Activated CD4-positive, alpha-beta T cell treated with anti-CD3 and anti-CD28 coated beads for 36 hours (primary cell): ENCODE data around the gene TPO. TPM values are rescaled to one million over a fixed set of nuclear protein-coding genes. Genes with fewer than 3 reads are reported as not detected.

Experiments used
- ATAC-seq: fragments of 200-7000 bp; cut with Tn5 transposase; one replicate; pipeline ENCODE4 v1.10.0; 2021; ENCODE audit warnings: mild to moderate bottlenecking, moderate library complexity
- CTCF ChIA-PET: fragments of 350-600 bp; sonication (Branson Sonifier 250); formaldehyde crosslinking; loops from one replicate; lab custom pipeline; 2021; ENCODE audit warnings: antibody characterized with exemption; lab: Charles Lee
- POLR2A ChIA-PET: fragments of 350-600 bp; sonication (Branson Sonifier 250); formaldehyde crosslinking; loops from one replicate; lab custom pipeline; 2021; ENCODE audit warnings: antibody characterized with exemption, inconsistent platforms; lab: Charles Lee
- DNase-seq: peaks from one replicate; pipeline ENCODE4 v3.0.0-alpha.2; 2020
- H3K27ac Mint-ChIP-seq: one replicate; pipeline ENCODE4 v1.8.0; 2021; ENCODE audit warnings: mixed read lengths
- H3K27me3 Mint-ChIP-seq: one replicate; pipeline ENCODE4 v1.8.0; 2021; ENCODE audit warnings: mixed read lengths
- H3K36me3 Mint-ChIP-seq: one replicate; pipeline ENCODE4 v1.8.0; 2021; ENCODE audit warnings: low read depth, mixed read lengths
- H3K4me1 Mint-ChIP-seq: one replicate; pipeline ENCODE4 v1.8.0; 2021; ENCODE audit warnings: mixed read lengths
- H3K4me3 Mint-ChIP-seq: one replicate; pipeline ENCODE4 v1.8.0; 2021; ENCODE audit warnings: mild to moderate bottlenecking, moderate library complexity, mixed read lengths
- H3K9me3 Mint-ChIP-seq: one replicate; pipeline ENCODE4 v1.8.0; 2021; ENCODE audit warnings: low read depth, mixed read lengths
- intact Hi-C, 2 experiments: fragments of 100-400 bp; cut with DNase I in 1 of 2; cut with micrococcal nuclease in 1 of 2; formaldehyde crosslinking; loops; one replicate each; pipeline versions ENCODE4 v1.14.2 to v1.15.1; 2022 to 2024; cut with DNase I, micrococcal nuclease
- total RNA-seq, 2 experiments: library from RNA; stranded (reverse); gene quantifications; one replicate each; pipeline ENCODE4 v1.2.3, GENCODE V29; 2021

The TPO gene
- total RNA-seq, 2 experiments from 2014 or later, result not detected

DNA sequence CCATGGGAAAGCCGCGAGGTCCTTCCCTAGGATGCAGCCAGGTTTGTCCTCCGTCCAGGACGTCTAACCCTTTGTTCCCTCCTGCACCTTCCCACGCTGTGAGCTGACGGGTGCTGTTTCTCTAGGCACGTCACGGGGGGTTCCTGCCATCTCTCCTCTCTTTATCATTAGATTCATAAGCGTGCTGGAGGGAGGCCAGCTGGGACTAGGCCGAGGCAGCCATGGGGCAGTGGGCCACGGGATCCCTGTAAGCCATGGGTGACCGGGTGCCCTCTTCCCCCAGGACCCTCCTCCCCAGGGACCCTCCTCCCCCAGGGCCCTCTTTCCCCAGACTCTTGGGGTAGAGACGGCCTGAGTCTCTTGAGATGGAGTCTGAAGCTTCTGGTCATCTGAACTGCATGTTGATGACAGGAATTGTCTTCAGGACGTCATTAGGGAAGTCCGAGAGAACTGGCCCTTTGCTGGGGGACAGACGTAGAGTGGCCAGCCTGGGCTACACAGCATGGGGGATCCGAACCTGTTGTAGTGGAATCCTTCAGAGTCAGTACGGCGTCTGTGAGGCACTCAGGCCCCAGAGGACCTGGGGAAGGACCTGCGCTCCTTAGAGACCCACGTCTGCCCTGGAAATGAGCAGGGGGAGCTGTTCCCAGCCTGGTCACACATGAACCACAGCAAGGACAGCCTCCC lies 108.1 kb downstream of the TPO start:
- H3K36me3 Mint-ChIP-seq, result no peaks in the 10 kb centered on the region
- ATAC-seq (no peak), DNase-seq (no peak)
- intact Hi-C loops, result no loop called here
- H3K4me3 Mint-ChIP-seq, result no peak overlapping the region
- no peaks in the 10 kb centered on the region for H3K27me3 Mint-ChIP-seq
- no peak overlapping the region for H3K27ac Mint-ChIP-seq
- ChIA-PET CTCF (no interaction called here), POLR2A (no interaction called here)
- no peaks in the 10 kb centered on the region for H3K9me3 Mint-ChIP-seq
- peaks cover 19% of the 10 kb centered on the region for H3K4me1 Mint-ChIP-seq

DNA sequence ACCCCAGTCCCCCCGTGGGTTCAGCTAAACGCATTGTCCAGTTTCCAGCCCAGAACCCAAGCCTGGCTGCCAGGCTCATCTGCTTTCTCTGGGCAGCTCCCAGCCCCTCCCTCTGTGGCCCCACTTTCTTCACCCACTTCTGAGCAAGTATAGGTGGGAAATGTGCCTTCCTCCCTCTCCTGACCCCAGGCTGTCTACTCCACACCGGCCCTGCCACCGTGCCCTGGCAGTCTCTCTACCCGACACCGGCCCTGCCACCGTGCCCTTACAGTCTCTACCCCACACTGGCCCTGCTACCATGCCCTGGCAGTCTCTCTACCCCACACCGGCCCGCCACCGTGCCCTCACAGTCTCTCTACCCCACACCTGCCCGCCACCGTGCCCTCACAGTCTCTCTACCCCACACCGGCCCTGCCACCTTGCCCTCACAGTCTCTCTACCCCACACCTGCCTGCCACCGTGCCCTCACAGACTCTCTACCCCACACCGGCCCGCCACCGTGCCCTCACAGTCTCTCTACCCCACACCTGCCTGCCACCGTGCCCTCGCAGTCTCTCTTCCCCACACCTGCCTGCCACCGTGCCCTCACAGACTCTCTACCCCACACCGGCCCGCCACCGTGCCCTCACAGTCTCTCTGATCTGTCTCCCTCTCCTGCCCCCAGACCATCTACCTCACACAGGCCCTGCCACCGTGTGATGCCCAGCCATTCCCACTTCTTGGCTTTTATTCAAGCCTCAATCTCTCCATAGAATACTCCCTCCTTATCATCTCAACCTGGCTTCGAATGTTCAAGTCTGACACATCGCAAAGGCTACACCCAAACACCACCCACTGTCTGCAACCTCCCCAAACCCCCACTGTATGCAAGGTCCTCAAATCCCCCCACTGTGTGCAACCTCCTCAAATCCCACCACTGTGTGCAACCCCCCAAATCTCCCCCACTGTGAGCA lies 108.9 kb downstream of the TPO start:
- no peak overlapping the region for H3K27ac Mint-ChIP-seq
- intact Hi-C loops, result no loop called here
- DNase-seq (no peak), ATAC-seq (no peak)
- peaks cover 19% of the 10 kb centered on the region for H3K4me1 Mint-ChIP-seq
- H3K27me3 Mint-ChIP-seq, result no peaks in the 10 kb centered on the region
- ChIA-PET POLR2A (no interaction called here), CTCF (no interaction called here)
- no peak overlapping the region for H3K4me3 Mint-ChIP-seq
- H3K9me3 Mint-ChIP-seq, result no peaks in the 10 kb centered on the region
- H3K36me3 Mint-ChIP-seq, result no peaks in the 10 kb centered on the region

DNA sequence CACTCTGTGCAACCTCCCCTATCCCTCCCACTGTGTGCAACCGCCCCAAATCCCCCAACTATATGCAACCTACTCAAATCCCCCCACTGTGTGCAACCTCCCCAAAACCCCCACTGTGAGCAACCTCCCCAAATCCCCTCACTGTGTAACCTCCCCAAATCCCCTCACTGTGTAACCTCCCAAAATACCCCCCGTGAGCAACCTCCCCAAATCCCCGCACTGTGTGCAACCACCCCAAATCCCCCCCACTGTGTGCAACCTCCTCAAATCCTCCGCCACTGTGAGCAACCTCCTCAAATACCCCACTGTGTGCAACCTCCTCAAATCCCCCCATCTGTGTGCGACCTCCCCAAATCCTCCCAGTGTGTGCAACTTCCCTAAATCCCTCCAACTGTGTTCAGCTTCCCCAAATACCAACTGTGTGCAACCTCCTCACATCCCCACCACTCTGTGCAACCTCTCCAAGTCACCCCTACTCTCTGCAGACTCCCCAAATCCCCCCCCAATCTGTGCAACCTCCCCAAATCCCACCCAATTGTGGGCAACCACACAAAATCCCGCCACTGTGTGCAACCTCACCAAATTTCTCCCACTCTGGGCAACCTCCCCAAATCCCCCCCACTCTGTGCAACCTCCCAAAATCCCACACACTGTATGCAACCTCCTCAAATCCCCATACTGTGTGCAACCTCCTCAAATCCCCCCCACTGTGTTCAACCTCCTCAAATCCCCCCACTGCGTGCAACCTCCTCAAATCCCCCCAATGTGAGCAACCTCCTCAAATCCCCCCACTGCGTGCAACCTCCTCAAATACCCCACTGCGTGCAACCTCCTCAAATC lies 114.1 kb downstream of the TPO start:
- H3K9me3 Mint-ChIP-seq, result no peaks in the 10 kb centered on the region
- no peaks in the 10 kb centered on the region for H3K4me1 Mint-ChIP-seq
- ChIA-PET POLR2A (no interaction called here), CTCF (no interaction called here)
- H3K36me3 Mint-ChIP-seq, result no peaks in the 10 kb centered on the region
- no peaks in the 10 kb centered on the region for H3K27me3 Mint-ChIP-seq
- intact Hi-C loops, result no loop called here
- no peak for DNase-seq
- no peak overlapping the region for H3K4me3 Mint-ChIP-seq
- ATAC-seq, result no peak
- H3K27ac Mint-ChIP-seq, result no peak overlapping the region

DNA sequence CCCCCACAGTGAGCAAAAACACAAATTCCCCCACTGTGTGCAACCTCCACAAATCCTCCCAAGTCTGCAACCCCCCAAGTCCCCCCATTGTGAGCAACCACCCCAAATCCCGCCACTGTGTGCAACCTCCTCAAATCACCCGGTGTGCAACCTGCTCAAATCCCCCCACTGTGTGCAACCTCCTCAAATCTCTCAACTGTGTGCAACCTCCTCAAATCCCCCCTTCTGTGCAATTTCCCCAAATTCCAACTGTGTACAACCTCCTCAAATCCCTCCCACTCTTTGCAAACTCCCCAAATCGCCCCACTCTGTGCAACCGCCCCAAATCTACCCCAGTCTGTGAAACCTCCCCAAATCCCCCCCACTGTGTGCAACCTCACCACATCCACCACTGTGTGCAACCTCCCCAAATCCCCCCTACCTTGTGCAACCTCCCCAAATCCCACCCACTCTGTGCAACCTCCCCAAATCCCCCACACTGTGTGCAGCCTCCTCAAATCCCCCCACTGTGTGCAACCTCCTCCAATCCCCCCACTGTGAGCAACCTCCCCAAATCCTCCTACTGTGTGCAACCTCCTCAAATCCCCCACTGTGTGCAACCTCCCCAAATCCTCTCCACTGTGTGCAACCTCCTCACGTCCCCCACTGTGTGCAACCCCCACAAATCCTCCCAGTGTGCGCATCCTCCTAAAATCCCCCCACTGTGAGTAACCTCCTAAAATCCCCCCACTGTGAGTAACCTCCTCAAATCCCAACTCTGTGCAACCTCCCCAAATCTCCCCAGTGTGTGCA lies 115.2 kb downstream of the TPO start:
- Mint-ChIP-seq H3K4me1 (no peaks in the 10 kb centered on the region), H3K27me3 (no peaks in the 10 kb centered on the region), H3K27ac (no peak overlapping the region), H3K36me3 (no peaks in the 10 kb centered on the region), H3K4me3 (no peak overlapping the region), H3K9me3 (no peaks in the 10 kb centered on the region)
- CTCF ChIA-PET, result no interaction called here
- POLR2A ChIA-PET, result no interaction called here
- ATAC-seq (no peak), DNase-seq (no peak)
- intact Hi-C loops, result no loop called here

DNA sequence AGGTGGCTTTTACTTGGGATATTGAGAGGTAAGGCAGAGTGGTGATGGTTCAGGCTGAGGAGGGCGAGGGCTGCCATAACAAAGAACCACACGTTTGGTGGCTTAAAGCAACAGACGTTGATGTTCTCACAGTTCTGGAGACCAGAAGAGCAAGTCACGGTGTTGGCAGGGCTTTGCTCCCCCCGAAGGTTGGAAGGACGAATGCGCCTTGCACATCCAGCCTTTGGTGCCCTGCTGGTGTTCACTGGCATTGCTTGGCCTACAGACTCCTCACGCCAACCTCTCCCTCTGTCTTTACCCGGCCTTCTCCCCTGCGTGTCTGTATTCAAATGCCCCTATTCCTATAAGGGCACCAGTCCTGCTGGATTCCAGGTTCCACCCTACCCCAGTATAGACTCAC lies 125.4 kb downstream of the TPO start:
- intact Hi-C loops, result no loop called here
- ChIA-PET POLR2A (no interaction called here), CTCF (no interaction called here)
- H3K4me1 Mint-ChIP-seq, result no peaks in the 10 kb centered on the region
- peaks cover 2% of the 10 kb centered on the region for H3K27me3 Mint-ChIP-seq
- no peak overlapping the region for H3K27ac Mint-ChIP-seq
- H3K4me3 Mint-ChIP-seq, result no peak overlapping the region
- DNase-seq, result peak; percentile 38
- no peaks in the 10 kb centered on the region for H3K36me3 Mint-ChIP-seq
- no peaks in the 10 kb centered on the region for H3K9me3 Mint-ChIP-seq
- ATAC-seq, result no peak

DNA sequence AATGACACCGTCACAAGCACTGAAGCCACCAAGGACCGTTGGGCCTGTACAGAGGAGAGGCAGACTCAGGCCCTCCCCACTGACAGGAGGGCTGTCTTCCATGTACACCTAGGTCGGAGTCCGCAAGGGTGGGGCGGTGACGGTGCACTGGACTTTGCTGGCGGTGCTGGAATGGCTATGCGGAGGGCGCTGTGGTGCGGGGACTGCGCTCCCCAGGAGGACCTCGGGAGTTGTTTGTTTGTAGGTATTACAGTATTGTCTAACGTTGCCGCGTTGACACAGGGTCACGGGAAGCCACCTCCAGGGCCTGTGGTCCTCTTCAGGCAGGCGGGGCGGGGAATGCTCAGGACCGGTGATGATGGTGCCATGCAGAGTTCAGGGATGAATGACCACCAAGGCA lies 126.2 kb downstream of the TPO start:
- no peak for DNase-seq
- Mint-ChIP-seq H3K9me3 (no peaks in the 10 kb centered on the region), H3K36me3 (no peaks in the 10 kb centered on the region), H3K27ac (no peak overlapping the region), H3K27me3 (peaks cover 2% of the 10 kb centered on the region), H3K4me3 (no peak overlapping the region), H3K4me1 (no peaks in the 10 kb centered on the region)
- POLR2A ChIA-PET, result no interaction called here
- CTCF ChIA-PET, result interaction anchor here (1.0 kb wide), 1 partner anchor 11 kb away, joined by 4 read pairs; no protein-coding TSS in a partner anchor
- intact Hi-C loops, result no loop called here
- no peak for ATAC-seq

DNA sequence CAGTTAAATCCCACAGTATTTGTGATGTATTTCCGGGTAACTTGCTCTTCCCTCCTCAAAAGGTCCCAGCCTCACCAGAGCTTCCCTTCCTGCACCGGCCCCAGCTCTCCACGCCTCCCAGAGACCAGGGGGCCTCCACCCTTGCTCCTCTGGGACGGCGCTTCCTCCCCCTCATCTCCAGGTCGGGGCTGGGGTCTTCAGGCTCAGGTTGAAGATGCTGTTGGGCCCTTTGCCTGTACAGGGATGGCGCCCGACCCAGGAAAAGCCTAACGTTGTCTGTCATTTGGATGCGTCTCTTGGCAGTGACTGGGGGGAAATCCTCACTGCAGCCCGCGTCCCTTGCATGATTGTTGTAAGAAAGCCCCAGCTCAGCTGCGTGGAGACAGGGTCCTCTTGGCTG lies 126.7 kb downstream of the TPO start:
- H3K9me3 Mint-ChIP-seq, result no peaks in the 10 kb centered on the region
- H3K4me1 Mint-ChIP-seq, result no peaks in the 10 kb centered on the region
- H3K27me3 Mint-ChIP-seq, result peaks cover 2% of the 10 kb centered on the region
- H3K4me3 Mint-ChIP-seq, result no peak overlapping the region
- POLR2A ChIA-PET, result no interaction called here
- ATAC-seq (no peak), DNase-seq (no peak)
- H3K27ac Mint-ChIP-seq, result no peak overlapping the region
- CTCF ChIA-PET, result interaction anchor here (1.0 kb wide), 1 partner anchor 11 kb away, joined by 4 read pairs; no protein-coding TSS in a partner anchor
- no peaks in the 10 kb centered on the region for H3K36me3 Mint-ChIP-seq
- intact Hi-C loops, result no loop called here

DNA sequence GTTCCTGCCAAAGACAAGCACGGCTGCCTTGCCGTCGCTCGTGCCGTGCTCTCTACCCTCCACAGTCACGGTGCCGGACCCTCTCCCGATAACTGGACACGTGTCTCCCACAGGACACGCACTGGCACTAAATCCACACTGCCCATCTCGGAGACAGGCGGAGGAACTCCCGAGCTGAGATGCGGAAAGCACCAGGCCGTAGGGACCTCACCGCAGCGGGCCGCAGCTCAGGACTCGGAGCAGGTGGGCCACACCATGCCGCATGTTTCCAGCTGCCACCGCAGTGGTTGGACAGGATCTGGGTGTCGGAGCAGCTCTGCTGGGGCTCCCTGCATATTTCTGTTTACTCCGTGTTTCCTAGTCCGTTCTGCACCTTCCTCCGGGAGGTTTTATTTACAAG lies 127.2 kb downstream of the TPO start:
- ChIA-PET POLR2A (no interaction called here), CTCF (no interaction called here)
- Mint-ChIP-seq H3K27ac (no peak overlapping the region), H3K4me3 (no peak overlapping the region), H3K36me3 (no peaks in the 10 kb centered on the region), H3K9me3 (no peaks in the 10 kb centered on the region), H3K27me3 (peaks cover 2% of the 10 kb centered on the region), H3K4me1 (no peaks in the 10 kb centered on the region)
- no peak for DNase-seq
- ATAC-seq, result no peak
- intact Hi-C loops, result no loop called here

DNA sequence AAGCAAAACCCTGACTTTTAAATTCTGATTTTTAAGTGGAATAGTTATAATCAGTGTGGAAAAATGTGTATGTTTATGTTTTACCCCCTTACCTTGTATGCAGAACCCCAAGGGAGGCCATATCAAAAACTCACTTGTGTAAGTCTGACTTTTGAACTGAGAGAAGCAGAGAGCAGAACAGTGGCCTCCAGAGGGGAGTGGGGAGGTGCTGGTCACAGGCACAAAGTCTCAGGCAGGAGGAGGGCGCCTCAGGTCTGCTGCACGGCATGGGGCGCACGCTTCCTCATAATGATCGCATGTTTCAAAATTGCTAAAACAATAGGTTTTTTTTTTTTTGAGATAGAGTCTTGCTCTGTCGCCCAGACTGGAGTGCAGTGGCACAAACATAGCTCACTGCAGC lies 127.8 kb downstream of the TPO start:
- DNase-seq (no peak), ATAC-seq (no peak)
- intact Hi-C loops, result no loop called here
- Mint-ChIP-seq H3K9me3 (no peaks in the 10 kb centered on the region), H3K4me3 (no peak overlapping the region), H3K27ac (no peak overlapping the region), H3K27me3 (peaks cover 2% of the 10 kb centered on the region), H3K36me3 (no peaks in the 10 kb centered on the region), H3K4me1 (peaks cover under 1% of the 10 kb centered on the region)
- POLR2A ChIA-PET, result no interaction called here
- CTCF ChIA-PET, result no interaction called here

DNA sequence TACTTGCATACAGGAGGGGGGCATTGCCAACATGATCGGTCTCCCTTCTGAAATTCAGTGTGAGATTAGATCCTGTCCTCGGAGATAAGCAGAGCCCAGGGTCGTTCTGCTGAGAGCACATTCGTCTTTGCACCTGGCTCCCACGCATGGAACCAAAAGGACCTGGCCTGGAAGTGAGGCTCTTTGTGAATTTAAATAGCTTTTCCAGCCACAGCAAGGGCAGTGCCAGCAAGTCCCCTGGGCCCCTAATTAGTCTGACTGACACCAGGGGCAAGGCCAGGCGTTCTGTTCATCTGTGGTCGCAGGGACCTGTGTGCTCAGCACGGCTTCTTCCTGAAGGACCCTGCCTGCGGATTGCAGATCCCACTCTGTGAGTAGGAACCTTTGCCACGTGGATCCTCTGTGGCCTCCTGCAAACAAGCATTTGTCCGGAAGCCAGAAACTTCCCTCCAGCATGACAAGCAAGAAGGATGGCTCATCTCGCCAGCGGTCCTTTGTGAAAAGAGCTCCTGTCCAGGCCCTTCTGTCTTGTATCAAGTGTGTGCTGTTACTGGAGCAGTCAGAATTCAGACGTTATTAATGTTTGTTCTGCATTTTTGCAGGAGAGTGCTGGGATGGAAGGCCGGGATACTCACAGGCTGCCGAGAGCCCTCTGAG lies 128.7 kb downstream of the TPO start:
- CTCF ChIA-PET, result no interaction called here

More for the DNA sequence above, 128.7 kb downstream of the TPO start:
- Mint-ChIP-seq H3K27me3 (peaks cover 2% of the 10 kb centered on the region), H3K9me3 (no peaks in the 10 kb centered on the region), H3K4me1 (peaks cover 3% of the 10 kb centered on the region), H3K4me3 (no peak overlapping the region), H3K36me3 (no peaks in the 10 kb centered on the region), H3K27ac (no peak overlapping the region)
- POLR2A ChIA-PET, result no interaction called here
- intact Hi-C loops, result no loop called here
- DNase-seq, result no peak
- ATAC-seq, result no peak
